Adipocyte (in vitro differentiated cells): ENCODE measurements around the gene RNASE7.

Experiments used
- DNase-seq: peaks from one replicate; pipeline ENCODE4 v3.0.0-alpha.2; 2015; ENCODE audit warnings: low read depth
- H3K27me3 ChIP-seq: replicated peaks from 2 replicates; pipeline ENCODE4 v1.7.0; 2013; ENCODE audit warnings: mild to moderate bottlenecking, low read length, moderate library complexity; ENCODE audit not compliant: control insufficient read depth, insufficient read depth
- H3K36me3 ChIP-seq: 2 replicates; pipeline ENCODE4 v1.7.0; 2013; ENCODE audit warnings: low read length, mild to moderate bottlenecking, moderate library complexity; ENCODE audit not compliant: control insufficient read depth, insufficient read depth, severe bottlenecking
- H3K4me1 ChIP-seq: 2 replicates; pipeline ENCODE4 v1.7.0; 2013; ENCODE audit warnings: mild to moderate bottlenecking, low read length, moderate library complexity; ENCODE audit not compliant: control insufficient read depth, insufficient read depth
- H3K4me3 ChIP-seq: 2 replicates; pipeline ENCODE4 v1.7.0; 2013; ENCODE audit warnings: mild to moderate bottlenecking, low read length, moderate library complexity
- H3K9ac ChIP-seq: 2 replicates; pipeline ENCODE4 v1.7.0; 2013; ENCODE audit warnings: mild to moderate bottlenecking, low read length, moderate library complexity
- H3K9me3 ChIP-seq: 2 replicates; pipeline ENCODE4 v1.7.0; 2013; ENCODE audit warnings: mild to moderate bottlenecking, low read length, moderate library complexity; ENCODE audit not compliant: control insufficient read depth

The RNASE7 gene

GRCh38 chr14:21093018-21093417 lies 50.9 kb downstream of the RNASE7 start:
- H3K4me3 ChIP-seq: no peak overlapping the region
- H3K9me3 ChIP-seq: no peaks in the 10 kb centered on the region
- peaks cover 18% of the 10 kb centered on the region for H3K4me1 ChIP-seq
- peaks cover 31% of the 10 kb centered on the region for H3K36me3 ChIP-seq
- no peak overlapping the region for H3K9ac ChIP-seq
- no peak for DNase-seq
- no peaks in the 10 kb centered on the region for H3K27me3 ChIP-seq
